ENCODE data around the gene GTPBP3.

DNA sequence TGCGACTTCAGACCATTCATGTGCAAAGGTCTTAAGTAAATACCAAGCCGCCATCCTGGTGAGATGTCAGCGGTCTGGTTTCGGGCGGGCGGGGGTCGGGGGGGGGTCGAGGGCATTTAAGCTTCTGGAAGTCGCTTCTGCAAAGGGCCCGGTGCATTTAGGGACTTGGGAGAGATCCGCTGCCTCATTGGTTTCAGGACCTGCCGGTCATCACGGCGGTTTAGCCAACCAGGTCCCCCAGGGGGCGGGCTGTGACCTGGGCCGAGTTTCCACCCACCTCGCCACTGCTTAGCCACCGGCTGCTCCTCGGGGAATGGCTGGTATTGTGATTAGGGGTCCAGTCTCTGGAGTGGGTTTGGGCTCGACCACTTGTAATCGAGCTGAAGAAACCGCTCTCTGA, 47.9 kb upstream of the GTPBP3 start:
- TF ChIP-seq, protein P1, sequence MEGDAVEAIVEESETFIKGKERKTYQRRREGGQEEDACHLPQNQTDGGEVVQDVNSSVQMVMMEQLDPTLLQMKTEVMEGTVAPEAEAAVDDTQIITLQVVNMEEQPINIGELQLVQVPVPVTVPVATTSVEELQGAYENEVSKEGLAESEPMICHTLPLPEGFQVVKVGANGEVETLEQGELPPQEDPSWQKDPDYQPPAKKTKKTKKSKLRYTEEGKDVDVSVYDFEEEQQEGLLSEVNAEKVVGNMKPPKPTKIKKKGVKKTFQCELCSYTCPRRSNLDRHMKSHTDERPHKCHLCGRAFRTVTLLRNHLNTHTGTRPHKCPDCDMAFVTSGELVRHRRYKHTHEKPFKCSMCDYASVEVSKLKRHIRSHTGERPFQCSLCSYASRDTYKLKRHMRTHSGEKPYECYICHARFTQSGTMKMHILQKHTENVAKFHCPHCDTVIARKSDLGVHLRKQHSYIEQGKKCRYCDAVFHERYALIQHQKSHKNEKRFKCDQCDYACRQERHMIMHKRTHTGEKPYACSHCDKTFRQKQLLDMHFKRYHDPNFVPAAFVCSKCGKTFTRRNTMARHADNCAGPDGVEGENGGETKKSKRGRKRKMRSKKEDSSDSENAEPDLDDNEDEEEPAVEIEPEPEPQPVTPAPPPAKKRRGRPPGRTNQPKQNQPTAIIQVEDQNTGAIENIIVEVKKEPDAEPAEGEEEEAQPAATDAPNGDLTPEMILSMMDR (IDR thresholded peaks at IDR 0.05; ENCODE audit: insufficient read depth, low read length, poor library complexity, severe bottlenecking), result no peak
- no peak for TF ChIP-seq EZH2phosphoT487 (conservative IDR thresholded peaks at IDR 0.05; ENCODE audit: low read length)

Data from SU-DHL-6 (cell line).